Measurements from ENCODE around the gene RNU6-9.

Gene RNU6-9

GRCh38 chr19:941292-942132 lies 48.2 kb downstream of the RNU6-9 start:
- FAIRE-seq: no peak
- DNase-seq (ENCODE audit: insufficient read length, low spot score): no peak
- no peak for TF ChIP-seq CTCF (IDR thresholded peaks at IDR 0.05; ENCODE audit: insufficient read depth, missing control alignments)

- FAIRE-seq (no peak), DNase-seq (ENCODE audit: insufficient read length, low spot score) (no peak)
- no peak for TF ChIP-seq CTCF (IDR thresholded peaks at IDR 0.05; ENCODE audit: insufficient read depth, missing control alignments)
These were observed 48.9 kb downstream of the RNU6-9 start for GRCh38 chr19:942133-942645.
